Dedifferentiated amniotic fluid mesenchymal stem cell (primary cell): Measurements from ENCODE around the gene GAD2.

Experiments used
- DNase-seq: peaks from one replicate; pipeline ENCODE4 v3.0.0-alpha.2; 2016; ENCODE audit errors: extremely low spot score

GAD2 gene

DNA sequence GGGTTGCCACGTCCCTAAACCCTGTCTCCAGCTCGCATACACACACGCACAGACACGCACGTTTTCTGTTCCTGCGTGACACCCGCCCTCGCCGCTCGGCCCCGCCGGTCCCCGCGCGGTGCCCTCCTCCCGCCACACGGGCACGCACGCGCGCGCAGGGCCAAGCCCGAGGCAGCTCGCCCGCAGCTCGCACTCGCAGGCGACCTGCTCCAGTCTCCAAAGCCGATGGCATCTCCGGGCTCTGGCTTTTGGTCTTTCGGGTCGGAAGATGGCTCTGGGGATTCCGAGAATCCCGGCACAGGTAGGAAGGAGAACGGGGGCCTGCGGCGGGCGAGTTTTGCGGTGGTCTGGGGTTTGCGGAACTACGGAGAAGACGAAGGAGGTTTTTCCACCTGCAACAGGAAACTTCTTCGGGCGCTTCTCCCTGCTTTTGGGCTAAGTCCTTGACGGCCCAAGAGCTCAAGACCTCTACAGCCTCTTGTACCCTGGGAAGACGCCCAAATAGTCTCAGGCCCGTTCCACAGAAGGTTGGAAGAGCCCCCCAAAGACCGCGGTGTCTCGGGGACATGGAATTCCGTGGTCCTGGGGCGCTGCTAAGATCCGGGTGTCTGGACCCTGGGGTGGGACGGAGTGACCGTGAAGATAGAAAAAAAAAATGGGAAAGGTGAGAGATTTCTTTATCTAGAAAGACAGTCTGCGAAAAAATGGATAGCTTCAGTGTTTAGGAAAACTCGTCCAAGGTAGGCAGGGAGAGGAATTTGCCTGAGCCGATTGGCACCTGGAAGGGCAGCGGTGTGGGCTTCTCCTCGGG is at the start of gene GAD2:
Gene GAD2, plus strand, starts transcription at position 190 of the 811 bp plus-strand sequence. Its CDS starts 36 bp downstream, at position 226.
- DNase-seq, result no peak

DNA sequence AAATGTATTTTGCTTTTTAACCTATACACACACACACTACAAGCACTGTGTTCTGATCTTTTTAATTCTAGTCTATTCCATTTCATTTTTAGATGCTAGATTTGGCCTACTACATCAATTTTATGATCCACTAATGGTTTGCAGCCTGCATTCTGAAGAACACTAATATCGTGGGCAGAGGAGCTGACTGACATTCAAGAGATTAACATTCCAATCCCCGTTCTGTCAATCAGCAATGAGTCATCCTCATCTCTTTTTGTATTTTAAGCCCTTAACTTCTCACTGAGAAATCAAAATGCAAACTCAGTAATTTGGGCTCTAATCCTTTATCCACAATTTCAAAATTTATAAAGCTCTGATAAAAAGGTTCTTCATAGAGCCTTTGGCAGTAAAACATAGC is 47.1 kb upstream of the GAD2 start:
- no peak for DNase-seq

DNA sequence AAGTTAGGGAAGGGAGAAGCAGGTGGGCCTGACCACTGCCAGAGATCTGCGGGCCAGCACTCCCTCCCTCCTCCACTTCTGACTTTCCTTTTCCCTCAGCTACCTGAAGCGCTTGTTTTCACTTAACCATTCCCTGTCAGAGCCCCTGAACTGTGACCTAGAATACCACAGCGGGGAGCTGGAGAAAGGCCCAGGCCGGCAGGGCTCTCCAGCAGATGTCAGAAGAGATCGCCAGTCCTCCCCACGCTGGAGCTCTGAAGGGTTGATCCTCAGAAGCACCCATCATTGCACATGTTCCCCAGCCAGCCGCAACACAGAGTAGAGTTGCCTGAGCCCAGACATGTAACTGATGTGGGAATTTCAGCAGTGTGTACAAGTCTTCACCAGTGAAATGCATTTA is 44.4 kb upstream of the GAD2 start:
- no peak for DNase-seq

DNA sequence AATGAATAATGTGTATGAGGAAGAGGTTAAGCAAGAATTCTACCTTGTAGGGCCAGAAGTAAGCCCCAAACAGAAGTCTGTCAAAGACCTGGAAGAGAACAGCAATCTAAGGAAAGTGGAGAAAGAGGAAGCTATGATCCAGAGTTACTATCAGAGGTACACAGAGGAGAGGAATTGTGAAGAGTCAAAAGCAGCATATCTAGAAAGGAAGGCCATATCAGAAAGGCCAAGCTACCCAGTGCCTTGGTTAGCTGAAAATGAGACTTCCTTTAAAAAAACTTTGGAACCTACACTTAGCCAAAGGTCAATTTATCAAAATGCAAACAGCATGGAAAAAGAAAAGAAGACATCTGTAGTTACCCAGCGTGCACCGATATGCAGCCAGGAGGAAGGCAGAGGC is 42.7 kb upstream of the GAD2 start:
- no peak for DNase-seq

DNA sequence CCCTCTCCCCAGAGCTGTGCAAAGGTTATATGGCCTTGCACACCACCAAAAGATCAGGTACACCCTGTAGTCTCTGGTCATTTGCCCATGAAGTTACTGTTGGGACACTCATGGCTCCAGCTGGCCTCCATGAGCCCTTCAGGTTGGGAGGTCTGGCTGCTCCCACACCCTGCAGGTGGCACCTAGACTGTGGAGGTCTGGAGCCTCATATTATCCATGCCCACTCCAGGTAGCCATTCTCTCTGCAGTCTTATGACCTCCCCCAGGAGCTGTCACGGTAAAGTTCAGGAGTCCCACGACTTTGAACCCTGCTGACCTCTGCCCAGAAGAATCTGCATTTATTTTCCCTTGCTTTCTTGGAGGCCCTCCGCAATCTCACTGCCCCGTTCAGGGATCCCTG is 39.2 kb upstream of the GAD2 start:
- no peak for DNase-seq

DNA sequence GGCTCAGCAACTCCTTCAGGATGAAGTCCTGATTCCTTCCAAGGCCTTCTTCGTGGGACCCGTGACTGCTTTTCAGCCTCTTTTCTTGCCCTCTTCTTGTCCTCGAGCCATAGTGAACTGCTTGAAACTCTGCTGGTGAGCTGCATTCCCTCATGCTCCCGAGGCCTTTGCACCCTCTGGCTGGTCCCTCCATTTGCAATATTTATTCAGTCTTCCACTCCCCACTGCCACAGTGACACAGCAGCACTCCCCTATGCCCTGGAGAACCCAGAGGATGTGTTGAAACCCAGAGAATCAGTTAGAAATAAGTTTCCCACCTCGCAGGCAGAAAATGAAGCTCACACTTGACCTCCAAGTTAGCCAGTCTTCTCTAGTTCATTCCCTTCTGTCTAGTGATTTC is 22.3 kb upstream of the GAD2 start:
- no peak for DNase-seq

DNA sequence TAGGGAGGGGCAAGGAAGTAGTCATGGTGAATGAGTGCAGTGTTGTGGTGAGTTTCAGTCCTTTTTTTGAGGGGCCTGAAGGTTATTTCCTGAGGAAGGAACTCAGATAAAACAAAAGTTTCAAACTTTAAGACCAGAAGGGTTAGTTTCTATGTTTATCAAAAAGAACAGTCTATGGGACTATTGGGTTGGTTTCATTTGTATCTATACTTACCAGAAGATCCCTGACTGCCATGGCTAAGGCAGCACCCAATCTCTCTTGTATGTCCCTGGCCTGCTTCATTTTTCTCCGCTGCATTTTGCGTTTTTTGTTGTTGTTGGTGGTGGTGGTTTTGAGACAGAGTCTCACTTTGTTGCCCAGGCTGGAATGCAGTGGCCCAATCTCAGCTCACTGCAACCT is 19.3 kb upstream of the GAD2 start:
- DNase-seq, result no peak

DNA sequence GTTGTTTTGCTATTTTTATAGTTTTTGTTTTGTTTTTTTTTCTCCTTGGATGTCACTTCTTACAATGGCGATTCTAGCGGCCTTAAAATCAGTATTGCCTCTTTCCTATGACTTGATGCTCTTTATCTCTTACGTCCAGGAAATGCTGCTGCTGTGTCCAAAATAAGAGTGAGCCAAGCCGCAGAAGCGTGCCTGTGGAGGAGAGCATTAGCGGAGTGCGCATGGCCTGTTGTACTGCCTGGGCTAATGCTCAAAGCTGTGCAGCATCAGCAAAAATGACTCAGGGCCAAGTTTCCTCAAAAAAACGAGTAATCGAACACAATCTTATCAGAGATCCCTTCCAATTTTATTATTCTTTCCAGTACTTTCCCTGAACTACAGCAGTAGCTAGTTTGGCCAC is 18.5 kb upstream of the GAD2 start:
- no peak for DNase-seq

DNA sequence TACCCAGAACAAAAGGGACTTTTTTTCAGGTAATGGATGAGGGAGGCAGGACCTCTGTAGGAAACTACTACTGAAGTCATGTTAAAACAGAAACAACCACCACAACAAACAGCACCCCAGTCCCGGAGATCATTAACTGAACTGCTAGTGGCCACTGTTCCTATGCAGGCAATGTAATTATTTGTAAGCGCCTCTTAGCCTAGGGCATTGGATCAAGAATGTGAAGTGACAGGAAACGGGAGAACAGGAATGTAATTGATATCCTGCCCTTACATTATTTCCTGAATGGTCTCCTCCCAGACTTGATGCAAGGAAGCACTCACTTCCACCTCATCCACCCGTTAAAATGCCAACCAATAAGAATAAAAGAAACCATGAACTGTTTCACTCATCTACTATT is 16.7 kb upstream of the GAD2 start:
- no peak for DNase-seq

DNA sequence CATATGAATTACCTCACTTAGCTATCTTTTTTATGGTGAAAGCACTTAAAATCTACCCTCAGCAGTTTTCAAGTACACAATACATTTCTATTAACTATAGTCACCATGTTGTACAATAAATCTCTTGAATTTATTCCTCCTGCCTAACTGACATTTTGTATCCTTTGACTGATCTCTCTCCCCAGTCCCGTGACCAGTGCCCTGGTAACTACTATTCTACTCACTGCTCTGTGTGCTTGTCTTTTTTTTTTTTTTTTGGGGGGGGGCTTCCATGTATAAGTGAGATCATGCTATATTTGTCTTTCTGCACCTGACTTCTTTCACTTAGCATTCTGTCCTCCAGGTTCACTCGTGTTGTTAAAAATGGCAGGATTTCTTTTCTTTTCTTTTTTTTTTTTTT is 11.4 kb upstream of the GAD2 start:
- DNase-seq, result no peak

DNA sequence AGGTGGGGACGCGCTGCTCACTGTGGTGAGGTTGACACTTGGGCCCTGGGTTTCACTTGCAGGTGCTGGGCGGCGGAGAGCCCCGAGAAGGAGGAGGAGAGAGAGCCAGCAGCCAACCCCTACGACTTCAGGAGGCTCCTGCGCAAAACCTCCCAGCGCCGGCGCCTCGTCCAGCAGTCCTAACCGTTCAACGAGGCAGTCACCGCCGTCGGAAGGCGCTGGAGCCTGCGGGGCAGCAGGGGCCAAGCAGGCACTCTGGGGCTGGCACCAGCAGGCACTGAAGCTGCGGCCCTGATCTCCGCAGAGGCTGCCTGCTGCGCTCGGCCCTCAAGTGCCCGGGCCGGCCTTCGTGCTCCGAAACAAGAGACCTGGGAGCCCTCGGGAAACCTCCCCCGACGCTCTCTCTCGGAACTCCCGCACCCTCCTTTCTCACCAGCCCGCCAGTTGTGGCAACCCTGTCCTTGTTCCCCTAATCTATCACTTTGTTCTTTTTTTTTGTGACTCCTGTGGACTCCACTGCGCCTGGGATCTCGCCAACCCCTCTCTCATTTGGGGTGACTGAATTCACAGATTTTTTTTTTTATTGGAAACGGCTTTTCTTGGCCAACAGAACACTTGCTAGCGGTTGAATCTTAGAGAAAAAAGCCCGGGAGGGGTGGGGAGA is 4.7 kb upstream of the GAD2 start:
- DNase-seq, result no peak

DNA sequence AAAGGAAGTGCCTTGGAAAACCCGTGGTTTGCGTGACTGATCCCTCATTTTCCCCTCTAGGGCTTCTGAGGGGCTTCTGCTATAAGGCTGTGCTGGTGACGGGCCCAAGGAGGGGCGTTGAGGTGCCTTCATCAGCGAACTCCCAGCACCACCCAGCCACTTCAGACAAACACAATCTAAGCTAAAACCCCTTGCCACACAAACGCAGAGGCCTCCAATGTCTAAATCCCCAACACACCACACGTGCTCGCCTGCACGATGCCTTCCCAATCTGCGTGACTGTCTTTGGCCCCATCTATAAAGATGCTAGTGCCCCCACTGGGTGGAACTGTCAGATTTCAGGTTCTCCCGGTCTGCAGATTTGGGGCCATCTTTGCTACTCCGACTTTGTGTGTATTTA is 4.1 kb upstream of the GAD2 start:
- DNase-seq, result no peak

DNA sequence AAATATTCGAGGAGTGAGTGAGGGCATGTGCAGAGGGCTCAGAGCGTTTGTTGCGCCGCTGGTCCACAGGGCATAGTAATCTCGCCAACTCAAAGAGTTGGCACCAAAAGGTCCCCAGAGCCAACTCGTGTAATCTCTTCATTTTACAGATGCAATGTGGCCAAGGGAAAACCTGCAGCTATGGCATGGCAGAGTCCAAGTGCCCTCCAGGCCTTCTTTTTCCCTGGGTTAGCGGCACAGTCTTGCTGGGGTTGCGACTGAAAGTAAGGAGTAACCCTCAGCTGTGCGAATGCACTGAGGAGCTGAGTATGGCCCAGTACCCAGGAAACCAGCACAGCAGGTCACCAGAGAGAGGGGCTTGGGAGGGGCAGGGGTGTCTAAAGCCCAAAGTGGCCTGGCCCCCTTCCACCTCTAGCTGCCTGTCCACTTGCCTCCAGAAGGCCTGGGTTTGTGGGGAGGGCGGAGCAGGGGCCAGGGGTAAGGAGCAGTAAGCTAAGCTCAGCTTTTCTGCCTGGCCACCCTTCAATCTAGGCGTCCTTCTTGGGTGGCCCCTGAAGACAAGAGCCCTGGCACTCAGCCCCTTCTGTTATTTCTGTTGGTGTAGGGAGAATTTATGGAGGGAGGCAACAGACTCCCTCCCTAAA is 3.3 kb upstream of the GAD2 start:
- no peak for DNase-seq

DNA sequence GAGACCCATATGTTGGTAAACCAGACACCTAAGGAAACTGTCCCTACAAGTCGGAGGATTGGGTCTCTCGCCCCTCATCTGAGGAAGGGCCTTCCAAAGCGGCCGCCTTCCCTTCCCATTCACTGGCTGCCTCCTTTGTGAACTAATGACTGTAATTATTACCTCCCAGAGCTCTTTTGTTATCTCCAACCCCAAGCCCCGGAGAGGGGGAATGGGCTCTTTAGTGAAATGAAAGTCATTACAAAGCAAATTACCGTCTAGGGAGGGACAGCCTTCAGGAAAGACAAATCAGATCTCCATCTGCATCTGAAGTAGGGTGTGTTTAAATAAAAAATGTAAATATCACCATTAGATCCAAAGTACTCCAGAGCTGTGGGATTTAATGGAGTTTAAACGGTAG is 2.6 kb upstream of the GAD2 start:
- DNase-seq, result no peak

DNA sequence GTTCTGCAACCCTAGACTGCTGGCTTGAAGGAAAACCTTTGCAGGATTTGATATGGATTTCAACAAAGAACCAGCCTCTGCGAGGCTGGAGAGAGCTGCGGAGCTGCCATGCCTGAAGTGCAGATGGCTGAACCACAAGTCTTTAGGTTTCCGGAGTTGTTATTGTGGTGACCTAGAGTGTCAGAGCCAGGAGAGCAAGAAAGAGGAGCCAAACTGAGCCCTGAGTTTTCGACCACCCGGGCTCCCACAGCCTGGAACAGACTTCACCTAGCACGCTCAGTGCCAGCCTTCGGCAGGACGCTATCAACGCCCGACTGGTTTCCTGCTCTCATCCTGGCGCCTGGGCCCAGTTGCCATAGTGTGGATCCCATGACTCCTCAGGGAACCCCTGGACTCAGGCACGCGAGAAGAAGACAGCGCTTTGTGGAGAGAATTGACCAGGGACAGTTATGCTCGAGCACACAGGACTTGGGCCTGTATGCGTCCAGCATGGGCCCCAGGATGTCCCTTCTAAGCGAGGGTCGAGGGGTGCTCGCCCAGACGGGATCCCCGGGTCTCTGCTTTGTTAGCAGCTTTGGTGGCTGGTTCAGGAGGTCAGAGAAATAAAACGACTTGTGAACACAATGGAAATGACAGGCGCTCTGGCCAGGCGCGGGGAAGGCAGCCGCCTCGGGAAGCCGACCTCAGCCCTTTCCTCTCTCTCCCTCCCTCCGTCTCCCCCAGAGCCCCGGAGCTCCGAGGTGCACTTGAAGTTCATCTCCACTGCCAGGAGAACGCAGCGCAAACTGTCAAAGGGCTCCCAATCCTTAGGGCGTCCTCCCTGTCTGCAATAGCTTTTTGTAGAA is 1.8 kb upstream of the GAD2 start:
- DNase-seq, result no peak

DNA sequence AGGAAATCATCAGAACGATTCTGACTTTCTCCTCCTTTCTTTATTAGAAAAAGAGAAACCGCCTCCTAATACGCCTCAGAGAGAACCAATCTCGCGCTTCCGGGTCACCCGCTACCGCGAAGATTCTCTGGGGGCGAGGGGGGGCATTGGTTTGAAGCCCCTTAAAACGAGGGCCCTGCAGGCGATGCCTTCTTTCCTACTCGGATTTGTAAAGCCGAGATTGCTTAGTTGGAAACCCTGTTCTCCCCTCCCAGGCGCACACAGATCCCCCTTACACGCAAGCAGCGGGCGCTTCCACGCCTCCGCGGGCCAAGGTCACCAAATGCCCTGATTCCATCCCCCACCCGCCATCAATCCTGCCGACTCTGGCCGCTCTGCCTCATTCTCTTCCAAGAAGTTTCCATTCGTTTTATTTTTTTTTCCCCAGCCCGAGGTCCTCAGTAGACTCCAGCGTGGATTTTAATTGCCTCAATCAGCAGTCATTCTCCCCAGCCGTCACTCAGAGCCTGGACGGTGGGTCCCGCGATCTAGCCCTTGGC is 1.1 kb upstream of the GAD2 start:
- DNase-seq, result no peak

DNA sequence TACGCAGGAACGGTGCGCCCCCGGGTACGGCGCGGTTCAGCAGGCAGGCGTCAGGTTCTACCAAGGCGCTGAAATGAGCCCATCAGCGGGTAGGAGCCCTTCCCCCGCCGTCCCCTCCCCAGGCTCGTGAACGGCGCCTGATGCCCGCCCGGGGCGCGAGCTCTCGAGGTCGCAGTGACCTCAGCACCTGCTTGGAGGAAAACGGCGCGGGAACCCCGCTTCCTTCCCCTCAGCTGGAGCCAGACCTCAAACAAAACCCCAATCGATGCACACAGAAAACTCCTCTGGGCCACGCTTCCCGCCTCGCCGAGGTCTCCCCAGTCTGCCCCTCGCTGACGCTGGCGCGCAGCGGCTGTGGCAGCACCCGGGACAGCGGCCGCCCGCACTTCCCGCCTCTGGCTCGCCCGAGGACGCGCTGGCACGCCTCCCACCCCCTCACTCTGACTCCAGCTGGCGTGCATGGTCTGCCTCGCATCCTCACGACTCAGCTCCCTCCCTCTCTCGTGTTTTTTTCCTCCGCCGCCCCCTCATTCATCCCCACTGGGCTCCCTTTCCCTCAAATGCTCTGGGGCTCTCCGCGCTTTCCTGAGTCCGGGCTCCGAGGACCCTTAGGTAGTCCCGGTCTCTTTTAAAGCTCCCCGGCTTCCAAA is 514 bp upstream of the GAD2 start:
- DNase-seq, result no peak

DNA sequence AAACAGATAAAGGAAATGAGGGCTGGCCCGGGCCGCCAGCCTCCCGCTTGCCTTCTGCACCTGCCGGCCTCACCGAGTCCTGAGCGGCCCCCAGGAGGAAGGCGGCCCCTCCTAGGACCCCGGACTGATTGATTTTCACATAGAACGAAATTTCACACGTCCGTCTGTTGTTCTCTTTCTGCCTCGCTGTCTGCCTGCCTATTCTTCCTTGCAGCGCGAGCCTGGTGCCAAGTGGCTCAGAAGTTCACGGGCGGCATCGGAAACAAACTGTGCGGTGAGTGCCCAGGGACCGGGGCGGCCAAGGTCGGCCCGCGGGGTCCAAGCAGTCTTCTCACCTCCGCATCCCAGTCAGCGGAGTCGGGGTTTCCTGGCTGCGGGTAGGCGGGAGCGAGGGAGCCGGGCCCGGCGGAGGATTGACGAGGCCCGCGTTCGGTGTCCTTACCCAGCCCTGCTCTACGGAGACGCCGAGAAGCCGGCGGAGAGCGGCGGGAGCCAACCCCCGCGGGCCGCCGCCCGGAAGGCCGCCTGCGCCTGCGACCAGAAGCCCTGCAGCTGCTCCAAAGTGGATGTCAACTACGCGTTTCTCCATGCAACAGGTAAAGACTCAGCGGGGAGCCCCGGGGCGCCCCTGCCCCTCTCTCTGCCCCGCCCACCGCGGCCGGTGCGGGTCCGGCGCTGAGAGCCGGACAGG is 967 bp downstream of the GAD2 start:
- DNase-seq, result no peak

DNA sequence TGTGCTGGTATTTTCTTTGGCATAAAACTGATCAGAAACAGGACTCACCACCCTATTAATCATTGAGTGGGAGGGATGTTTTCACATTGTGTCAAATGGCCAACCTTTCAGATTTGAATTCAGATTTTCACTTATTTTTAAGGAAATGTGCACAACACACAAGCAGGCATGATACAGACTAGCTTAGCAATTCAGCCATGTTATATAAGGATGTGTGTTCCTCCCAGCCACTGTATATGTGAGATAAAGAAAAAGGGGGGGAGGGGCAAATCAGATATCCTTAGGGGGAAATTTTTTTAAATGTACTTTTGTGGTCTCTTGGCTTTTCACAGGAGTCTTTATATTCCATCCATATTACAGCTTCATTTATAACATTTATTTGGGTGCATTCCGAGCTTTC is 3.1 kb downstream of the GAD2 start:
- no peak for DNase-seq

DNA sequence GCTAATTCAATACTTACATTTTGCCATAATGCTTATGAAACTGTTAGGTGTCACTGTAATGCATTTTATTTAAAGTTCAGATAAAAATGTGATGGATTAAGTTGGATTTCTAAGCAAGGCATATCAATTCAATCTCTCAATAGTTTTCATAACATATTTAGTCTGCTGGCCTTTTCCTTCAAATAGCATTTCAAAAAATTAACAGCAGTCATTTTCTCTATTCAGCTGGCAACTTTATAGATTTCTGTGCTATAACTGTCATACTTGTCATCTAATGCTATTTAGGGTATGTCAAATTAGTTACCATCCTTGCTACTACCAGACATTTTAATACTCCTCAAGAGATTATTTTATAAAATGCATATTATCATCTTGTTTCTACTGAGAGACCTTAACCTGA is 4.3 kb downstream of the GAD2 start:
- DNase-seq, result no peak

DNA sequence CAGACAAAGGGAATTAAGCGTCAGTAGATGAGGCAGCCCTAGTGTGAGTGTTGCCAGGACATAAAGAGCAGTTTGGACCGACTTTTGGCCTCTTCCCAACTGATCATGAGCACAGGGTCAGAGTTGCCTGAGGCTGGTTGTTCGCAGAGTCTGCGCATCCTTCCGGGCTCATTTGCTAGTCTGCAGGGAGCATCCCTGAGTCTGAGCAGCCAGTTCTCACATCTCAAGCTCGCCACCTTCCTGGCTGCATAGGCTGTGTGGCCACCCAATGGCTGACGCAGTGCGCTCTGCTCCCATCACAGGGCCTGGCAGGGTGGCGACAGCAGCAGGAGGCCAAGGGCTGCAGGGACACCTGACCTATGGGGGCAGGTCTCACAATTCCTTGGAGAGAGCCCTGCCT is 5.0 kb downstream of the GAD2 start:
- DNase-seq, result no peak
